ENCODE results near the gene PDCD11.

DNA sequence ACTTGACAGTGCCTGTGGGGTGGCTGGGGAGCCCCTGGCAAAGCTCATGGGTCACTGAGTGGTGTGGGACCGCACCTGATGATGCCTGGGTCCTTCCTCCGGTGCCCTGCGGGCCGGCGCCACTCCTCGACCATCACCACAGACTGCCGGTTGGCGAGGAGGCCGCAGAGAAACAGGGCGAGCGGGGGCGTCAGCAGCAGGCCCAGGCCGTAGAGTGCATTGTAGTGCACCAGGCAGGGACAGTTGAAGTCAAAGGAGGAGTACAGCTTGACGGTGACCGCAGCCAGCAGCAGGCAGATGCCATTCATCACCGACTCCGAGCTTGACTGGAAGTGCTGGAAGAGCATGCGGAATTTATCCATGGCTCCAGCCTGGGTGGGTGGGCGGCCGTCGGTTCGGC, 82.2 kb downstream of the PDCD11 start:
- TF ChIP-seq, protein P1, sequence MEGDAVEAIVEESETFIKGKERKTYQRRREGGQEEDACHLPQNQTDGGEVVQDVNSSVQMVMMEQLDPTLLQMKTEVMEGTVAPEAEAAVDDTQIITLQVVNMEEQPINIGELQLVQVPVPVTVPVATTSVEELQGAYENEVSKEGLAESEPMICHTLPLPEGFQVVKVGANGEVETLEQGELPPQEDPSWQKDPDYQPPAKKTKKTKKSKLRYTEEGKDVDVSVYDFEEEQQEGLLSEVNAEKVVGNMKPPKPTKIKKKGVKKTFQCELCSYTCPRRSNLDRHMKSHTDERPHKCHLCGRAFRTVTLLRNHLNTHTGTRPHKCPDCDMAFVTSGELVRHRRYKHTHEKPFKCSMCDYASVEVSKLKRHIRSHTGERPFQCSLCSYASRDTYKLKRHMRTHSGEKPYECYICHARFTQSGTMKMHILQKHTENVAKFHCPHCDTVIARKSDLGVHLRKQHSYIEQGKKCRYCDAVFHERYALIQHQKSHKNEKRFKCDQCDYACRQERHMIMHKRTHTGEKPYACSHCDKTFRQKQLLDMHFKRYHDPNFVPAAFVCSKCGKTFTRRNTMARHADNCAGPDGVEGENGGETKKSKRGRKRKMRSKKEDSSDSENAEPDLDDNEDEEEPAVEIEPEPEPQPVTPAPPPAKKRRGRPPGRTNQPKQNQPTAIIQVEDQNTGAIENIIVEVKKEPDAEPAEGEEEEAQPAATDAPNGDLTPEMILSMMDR (IDR thresholded peaks at IDR 0.05) = no peak
- no peak for TF ChIP-seq POLR2A (IDR thresholded peaks at IDR 0.05)

Data from prostate gland (tissue), 2 donors.